CD4-positive, alpha-beta T cell (primary cell): Measurements from ENCODE around the gene PRSS48. TPM values are rescaled to one million over a fixed set of nuclear protein-coding genes. Genes with fewer than 3 reads are reported as not detected.

ENCODE experiments used
- ATAC-seq: fragments of 200-7000 bp; cut with Tn5 transposase; one replicate; pipeline ENCODE4 v1.10.0; 2022; ENCODE audit warnings: mild to moderate bottlenecking; ENCODE audit not compliant: poor library complexity
- CTCF ChIA-PET: fragments of 350-600 bp; sonication (Branson Sonifier 250); formaldehyde crosslinking; loops from one replicate; lab custom pipeline; 2021; ENCODE audit warnings: antibody characterized with exemption, inconsistent platforms; lab: Charles Lee
- POLR2A ChIA-PET: fragments of 350-600 bp; sonication (Branson Sonifier 250); formaldehyde crosslinking; loops from one replicate; lab custom pipeline; 2021; ENCODE audit warnings: antibody characterized with exemption, inconsistent platforms; lab: Charles Lee
- DNase-seq, 14 experiments: peaks; one replicate each; pipeline ENCODE4 v3.0.0-alpha.2; 2013 to 2020; ENCODE audit warnings: mixed read lengths in 2 of 14
- H3K27ac ChIP-seq, 2 donors: one replicate each; pipeline versions ENCODE4 v1.5.1 to v1.7.0; 2013; ENCODE audit warnings: low read length in 2 of 2, low read depth in 1 of 2, mild to moderate bottlenecking in 1 of 2
- H3K27me3 ChIP-seq, 2 experiments: 1 replicate in 1 of 2; 2 replicates in 1 of 2; pipeline versions ENCODE4 v1.6.1 to v1.7.0; 2013; ENCODE audit warnings: low read length in 2 of 2, control low read depth in 1 of 2, mild to moderate bottlenecking in 1 of 2, moderate library complexity in 1 of 2; ENCODE audit not compliant: insufficient read depth in 2 of 2, control insufficient read depth in 1 of 2
- H3K36me3 ChIP-seq: one replicate; pipeline ENCODE4 v1.6.1; 2013; ENCODE audit warnings: low read length, control low read depth; ENCODE audit not compliant: insufficient read depth
- H3K4me1 ChIP-seq: one replicate; pipeline ENCODE4 v1.6.1; 2013; ENCODE audit warnings: low read length, control low read depth; ENCODE audit not compliant: insufficient read depth
- H3K4me3 ChIP-seq: one replicate; pipeline ENCODE4 v1.5.1; 2013; ENCODE audit warnings: mild to moderate bottlenecking, low read length, moderate library complexity
- H3K9me3 ChIP-seq, 2 experiments: 1 replicate in 1 of 2; 2 replicates in 1 of 2; pipeline versions ENCODE4 v1.6.1 to v1.7.0; 2013; ENCODE audit warnings: low read length in 2 of 2, mild to moderate bottlenecking in 2 of 2, control low read depth in 1 of 2, moderate library complexity in 1 of 2; ENCODE audit not compliant: control insufficient read depth in 1 of 2, insufficient read depth in 1 of 2
- H3K27ac Mint-ChIP-seq: one replicate; pipeline ENCODE4 v1.8.0; 2020; ENCODE audit warnings: mixed read lengths
- H3K27me3 Mint-ChIP-seq: one replicate; pipeline ENCODE4 v1.8.0; 2021; ENCODE audit warnings: mixed read lengths
- H3K36me3 Mint-ChIP-seq: one replicate; pipeline ENCODE4 v1.8.0; 2021; ENCODE audit warnings: low read depth, mixed read lengths
- H3K4me1 Mint-ChIP-seq: one replicate; pipeline ENCODE4 v1.8.0; 2021; ENCODE audit warnings: low read depth, mixed read lengths
- H3K4me3 Mint-ChIP-seq: one replicate; pipeline ENCODE4 v1.8.0; 2020; ENCODE audit warnings: mild to moderate bottlenecking, mixed read lengths
- H3K9me3 Mint-ChIP-seq: one replicate; pipeline ENCODE4 v1.8.0; 2020; ENCODE audit warnings: mixed read lengths
- CTCF ChIP-seq: fragments of 200-600 bp; IDR thresholded peaks from one replicate; pipeline ENCODE4 v1.8.0; 2022; ENCODE audit warnings: antibody characterized with exemption, mild to moderate bottlenecking
- intact Hi-C, 2 experiments: fragments of 100-400 bp; cut with DNase I in 1 of 2; cut with micrococcal nuclease in 1 of 2; formaldehyde crosslinking; loops; one replicate each; pipeline versions ENCODE4 v1.15.1 to v1.9.0; 2023 to 2025; cut with DNase I, micrococcal nuclease
- total RNA-seq, 174 experiments: library from RNA in 2 of 174; stranded (reverse) in 2 of 174; gene quantifications; one replicate each; pipeline ENCODE4 v1.2.3 and lab custom pipeline; 2021 to 2026

Gene PRSS48
- total RNA-seq, 2 experiments from 2014 or later = not detected

GRCh38 chr4:151324124-151324751 is 47.3 kb downstream of the PRSS48 start:
- H3K9me3 ChIP-seq = no peaks in the 10 kb centered on the region
- no peaks in the 10 kb centered on the region for H3K36me3 ChIP-seq
- ChIA-PET CTCF (no interaction called here), POLR2A (no interaction called here)
- no peak for DNase-seq
- H3K4me1 ChIP-seq = peaks cover 7% of the 10 kb centered on the region
- no peak for ATAC-seq
- H3K4me1 Mint-ChIP-seq = peaks cover 18% of the 10 kb centered on the region
- H3K27me3 Mint-ChIP-seq = peaks cover 75% of the 10 kb centered on the region
- intact Hi-C loops = no loop called here
- H3K27me3 ChIP-seq = peaks cover 29 to 46% of the 10 kb centered on the region in 2 experiments
- TF ChIP-seq CTCF = no peak
- no peaks in the 10 kb centered on the region for H3K36me3 Mint-ChIP-seq
- no peak overlapping the region for H3K27ac ChIP-seq
- H3K9me3 Mint-ChIP-seq = peaks cover 1% of the 10 kb centered on the region
- H3K4me3 ChIP-seq = no peak overlapping the region
- H3K4me3 Mint-ChIP-seq = peak overlapping the region; percentile 46
- H3K27ac Mint-ChIP-seq = no peak overlapping the region

GRCh38 chr4:151324752-151325110 is 47.8 kb downstream of the PRSS48 start:
- H3K9me3 Mint-ChIP-seq = peaks cover 3% of the 10 kb centered on the region
- ChIA-PET CTCF (no interaction called here), POLR2A (no interaction called here)
- peaks cover 72% of the 10 kb centered on the region for H3K27me3 Mint-ChIP-seq
- TF ChIP-seq CTCF = no peak
- no peak overlapping the region for H3K4me3 Mint-ChIP-seq
- no peak overlapping the region for H3K27ac Mint-ChIP-seq
- intact Hi-C loops = no loop called here
- ATAC-seq (no peak), DNase-seq (no peak)
- H3K36me3 Mint-ChIP-seq = no peaks in the 10 kb centered on the region
- peaks cover 29 to 46% of the 10 kb centered on the region in 2 experiments for H3K27me3 ChIP-seq
- no peaks in the 10 kb centered on the region for H3K9me3 ChIP-seq
- H3K36me3 ChIP-seq = no peaks in the 10 kb centered on the region
- H3K4me1 ChIP-seq = peaks cover 7% of the 10 kb centered on the region
- H3K27ac ChIP-seq = no peak overlapping the region
- H3K4me3 ChIP-seq = no peak overlapping the region
- H3K4me1 Mint-ChIP-seq = peaks cover 18% of the 10 kb centered on the region

GRCh38 chr4:151325111-151325948 is 48.4 kb downstream of the PRSS48 start, which contains the start of gene SH3D19:
TSS of gene SH3D19 (minus strand) at chr4:151325605. CDS start at chr4:151325352, 253 bp downstream.
- Histone ChIP-seq H3K36me3 (no peaks in the 10 kb centered on the region), H3K27me3 (peaks cover 29 to 46% of the 10 kb centered on the region in 2 experiments), H3K4me1 (peaks cover 7% of the 10 kb centered on the region), H3K9me3 (no peaks in the 10 kb centered on the region), H3K4me3 (peak within 1 kb of the TSS; percentile 16), H3K27ac (no peak within 1 kb of the TSS)
- DNase-seq (no peak), ATAC-seq (no peak)
- peaks cover 18% of the 10 kb centered on the region for H3K4me1 Mint-ChIP-seq
- H3K4me3 Mint-ChIP-seq = peak within 1 kb of the TSS; percentile 66
- peaks cover 66% of the 10 kb centered on the region for H3K27me3 Mint-ChIP-seq
- intact Hi-C loops = no loop called here
- ChIA-PET CTCF (no interaction called here), POLR2A (no interaction called here)
- H3K36me3 Mint-ChIP-seq = no peaks in the 10 kb centered on the region
- no peak within 1 kb of the TSS for H3K27ac Mint-ChIP-seq
- peaks cover 3% of the 10 kb centered on the region for H3K9me3 Mint-ChIP-seq
- TF ChIP-seq CTCF = no peak
